OCI-LY1 (cell line): ENCODE results near the gene COX10.
"Not testable (repeated sequence)": the region's sequence is repeated elsewhere in the genome, so short reads cannot be mapped to it uniquely, and the experiment has no call there.

Experiments
- H2AFZ ChIP-seq: fragments of 200-600 bp; sonication (generic), shearing (Covaris generic); 2 replicates; pipeline ENCODE4 v1.6.0; 2014; ENCODE audit warnings: antibody characterized with exemption, mild to moderate bottlenecking, low read length
- H3F3A ChIP-seq: fragments of 200-600 bp; sonication (generic), shearing (Covaris generic); 2 replicates; pipeline ENCODE4 v1.6.0; 2014; ENCODE audit warnings: mild to moderate bottlenecking, antibody characterized with exemption, low read length, moderate library complexity; ENCODE audit not compliant: insufficient read depth
- H3K27ac ChIP-seq: fragments of 200-600 bp; sonication (generic); 2 replicates; pipeline ENCODE4 v1.5.1; 2014; ENCODE audit warnings: low read length, mixed run types, mild to moderate bottlenecking, low read depth; ENCODE audit not compliant: poor library complexity, severe bottlenecking
- H3K27me3 ChIP-seq: fragments of 200-600 bp; sonication (generic); 2 replicates; pipeline ENCODE4 v1.6.0; 2014; ENCODE audit warnings: antibody characterized with exemption, mild to moderate bottlenecking, low read length, moderate library complexity; ENCODE audit not compliant: insufficient read depth
- H3K36me3 ChIP-seq: fragments of 200-600 bp; sonication (generic); 2 replicates; pipeline ENCODE4 v1.6.1; 2014; ENCODE audit warnings: mild to moderate bottlenecking, antibody characterized with exemption, low read length, moderate library complexity, mixed read lengths; ENCODE audit not compliant: insufficient read depth
- H3K4me1 ChIP-seq: fragments of 200-600 bp; sonication (generic); 2 replicates; pipeline ENCODE4 v1.5.1; 2014; ENCODE audit warnings: mild to moderate bottlenecking, low read length, moderate library complexity; ENCODE audit not compliant: insufficient read depth, severe bottlenecking
- H3K4me2 ChIP-seq: fragments of 200-600 bp; sonication (generic), shearing (Covaris generic); 2 replicates; pipeline ENCODE4 v1.6.1; 2014; ENCODE audit warnings: low read length
- H3K4me3 ChIP-seq: fragments of 200-600 bp; sonication (generic); 2 replicates; pipeline ENCODE4 v1.5.1; 2014; ENCODE audit warnings: low read length, low read depth, mild to moderate bottlenecking, mixed read lengths; ENCODE audit not compliant: poor library complexity, severe bottlenecking
- H3K79me2 ChIP-seq: fragments of 200-600 bp; shearing (Covaris generic); 2 replicates; pipeline ENCODE4 v1.6.1; 2016; ENCODE audit warnings: mixed run types, low read length, mixed read lengths; ENCODE audit not compliant: insufficient read depth
- H3K9ac ChIP-seq: fragments of 200-600 bp; sonication (generic), shearing (Covaris generic); 2 replicates; pipeline ENCODE4 v1.6.1; 2014; ENCODE audit warnings: mild to moderate bottlenecking, low read length, mixed read lengths
- H3K9me2 ChIP-seq: fragments of 200-600 bp; sonication (generic), shearing (Covaris generic); 2 replicates; pipeline ENCODE4 v1.6.1; 2014; ENCODE audit warnings: low read depth, mild to moderate bottlenecking, low read length, mixed read lengths
- H3K9me3 ChIP-seq: fragments of 200-600 bp; shearing (Covaris generic); 2 replicates; pipeline ENCODE4 v1.6.1; 2014; ENCODE audit warnings: low read length, mixed read lengths
- H4K20me1 ChIP-seq: fragments of 200-600 bp; sonication (generic), shearing (Covaris generic); 2 replicates; pipeline ENCODE4 v1.6.0; 2016; ENCODE audit warnings: mild to moderate bottlenecking, low read length; ENCODE audit not compliant: insufficient read depth
- EZH2 ChIP-seq: fragments of 200-600 bp; sonication (generic), shearing (Covaris generic); IDR thresholded peaks from 2 replicates; pipeline ENCODE4 v1.8.0; 2017; ENCODE audit warnings: borderline replicate concordance, mixed run types, mild to moderate bottlenecking, antibody characterized with exemption, low read length, moderate library complexity, mixed read lengths
- TF ChIP-seq, protein P1 (sequence below): fragments of 200-600 bp; sonication (generic), shearing (Covaris generic); IDR thresholded peaks from 2 replicates; pipeline ENCODE4 v1.5.1; 2017; ENCODE audit warnings: mild to moderate bottlenecking, antibody characterized with exemption, low read length, moderate library complexity, mixed read lengths

The COX10 gene

GRCh38 chr17:14236032-14236431 is 166.7 kb downstream of the COX10 start:
- H3K36me3 ChIP-seq, H3K9ac ChIP-seq, H3K9me3 ChIP-seq, H3K4me1 ChIP-seq, H3K4me3 ChIP-seq, H3F3A ChIP-seq, H3K27ac ChIP-seq, H2AFZ ChIP-seq, H3K27me3 ChIP-seq, H4K20me1 ChIP-seq, H3K79me2 ChIP-seq, H3K9me2 ChIP-seq, H3K4me2 ChIP-seq: not testable (repeated sequence)

GRCh38 chr17:14236762-14237161 is 167.5 kb downstream of the COX10 start, which contains the start of gene CDRT15:
Gene CDRT15, minus strand, starts transcription at chr17:14236862. Its CDS starts 29 bp downstream, at chr17:14236833.
- not testable (repeated sequence) for H3F3A ChIP-seq, H3K27me3 ChIP-seq, H3K9ac ChIP-seq, H3K36me3 ChIP-seq, H3K9me2 ChIP-seq, H3K4me3 ChIP-seq, H3K79me2 ChIP-seq, H3K9me3 ChIP-seq, H3K27ac ChIP-seq, H4K20me1 ChIP-seq, H2AFZ ChIP-seq, H3K4me2 ChIP-seq, H3K4me1 ChIP-seq

- H2AFZ ChIP-seq, H3K9me2 ChIP-seq, H3K79me2 ChIP-seq, H3K9ac ChIP-seq, H3K27me3 ChIP-seq, H3K4me3 ChIP-seq, H3K9me3 ChIP-seq, H4K20me1 ChIP-seq, H3F3A ChIP-seq, H3K4me1 ChIP-seq, H3K27ac ChIP-seq, H3K36me3 ChIP-seq, H3K4me2 ChIP-seq: not testable (repeated sequence)
These were observed 170.0 kb downstream of the COX10 start for GRCh38 chr17:14239271-14239670.

- no peaks in the 10 kb centered on the region for H3K9me2 ChIP-seq
- H3K9me3 ChIP-seq: no peaks in the 10 kb centered on the region
- no peaks in the 10 kb centered on the region for H3K79me2 ChIP-seq
- no peak overlapping the region for H2AFZ ChIP-seq
- no peaks in the 10 kb centered on the region for H3K27me3 ChIP-seq
- H3K4me3 ChIP-seq: no peak overlapping the region
- H4K20me1 ChIP-seq: no peaks in the 10 kb centered on the region
- no peak overlapping the region for H3K9ac ChIP-seq
- H3F3A ChIP-seq: no peaks in the 10 kb centered on the region
- no peaks in the 10 kb centered on the region for H3K36me3 ChIP-seq
- H3K4me2 ChIP-seq: no peak overlapping the region
- no peak for TF ChIP-seq EZH2
- TF ChIP-seq, protein P1, sequence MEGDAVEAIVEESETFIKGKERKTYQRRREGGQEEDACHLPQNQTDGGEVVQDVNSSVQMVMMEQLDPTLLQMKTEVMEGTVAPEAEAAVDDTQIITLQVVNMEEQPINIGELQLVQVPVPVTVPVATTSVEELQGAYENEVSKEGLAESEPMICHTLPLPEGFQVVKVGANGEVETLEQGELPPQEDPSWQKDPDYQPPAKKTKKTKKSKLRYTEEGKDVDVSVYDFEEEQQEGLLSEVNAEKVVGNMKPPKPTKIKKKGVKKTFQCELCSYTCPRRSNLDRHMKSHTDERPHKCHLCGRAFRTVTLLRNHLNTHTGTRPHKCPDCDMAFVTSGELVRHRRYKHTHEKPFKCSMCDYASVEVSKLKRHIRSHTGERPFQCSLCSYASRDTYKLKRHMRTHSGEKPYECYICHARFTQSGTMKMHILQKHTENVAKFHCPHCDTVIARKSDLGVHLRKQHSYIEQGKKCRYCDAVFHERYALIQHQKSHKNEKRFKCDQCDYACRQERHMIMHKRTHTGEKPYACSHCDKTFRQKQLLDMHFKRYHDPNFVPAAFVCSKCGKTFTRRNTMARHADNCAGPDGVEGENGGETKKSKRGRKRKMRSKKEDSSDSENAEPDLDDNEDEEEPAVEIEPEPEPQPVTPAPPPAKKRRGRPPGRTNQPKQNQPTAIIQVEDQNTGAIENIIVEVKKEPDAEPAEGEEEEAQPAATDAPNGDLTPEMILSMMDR: no peak
- H3K27ac ChIP-seq: no peak overlapping the region
- H3K4me1 ChIP-seq: no peaks in the 10 kb centered on the region
These were observed 175.7 kb downstream of the COX10 start for GRCh38 chr17:14245002-14245401.

DNA sequence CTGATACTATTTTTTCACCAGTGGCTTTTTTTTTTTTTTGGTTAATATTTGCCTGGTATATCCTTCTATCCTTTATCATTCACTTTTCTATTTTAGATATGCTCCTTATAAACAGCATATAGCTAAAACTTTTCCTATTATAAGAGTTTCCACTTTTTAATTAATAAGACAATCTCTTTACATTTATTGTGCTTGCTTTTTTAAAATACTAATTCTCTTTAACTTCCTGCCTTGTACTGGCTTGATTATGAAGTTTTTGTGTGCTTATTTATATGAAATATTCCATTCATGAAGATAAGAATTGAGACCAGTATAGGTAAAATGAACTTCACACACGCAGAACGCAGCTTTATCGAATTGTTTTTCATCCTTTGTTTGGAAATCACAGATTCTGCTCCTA is 176.3 kb downstream of the COX10 start:
- Histone ChIP-seq H3K27ac (no peak overlapping the region), H3K4me2 (no peak overlapping the region), H2AFZ (no peak overlapping the region), H3K9ac (no peak overlapping the region), H3K9me2 (no peaks in the 10 kb centered on the region), H3K27me3 (no peaks in the 10 kb centered on the region), H3K9me3 (no peaks in the 10 kb centered on the region), H3K4me1 (no peaks in the 10 kb centered on the region), H3F3A (no peaks in the 10 kb centered on the region), H4K20me1 (no peaks in the 10 kb centered on the region), H3K79me2 (no peaks in the 10 kb centered on the region), H3K4me3 (no peak overlapping the region), H3K36me3 (no peaks in the 10 kb centered on the region)
- no peak for TF ChIP-seq EZH2
- TF ChIP-seq, protein P1: no peak
